Measurements from ENCODE around the gene CGB1. TPM values are rescaled to one million over a fixed set of nuclear protein-coding genes. Genes with fewer than 3 reads are reported as not detected.

Gene CGB1
- total RNA-seq, 3 donors from 2014 or later, result not detected

DNA sequence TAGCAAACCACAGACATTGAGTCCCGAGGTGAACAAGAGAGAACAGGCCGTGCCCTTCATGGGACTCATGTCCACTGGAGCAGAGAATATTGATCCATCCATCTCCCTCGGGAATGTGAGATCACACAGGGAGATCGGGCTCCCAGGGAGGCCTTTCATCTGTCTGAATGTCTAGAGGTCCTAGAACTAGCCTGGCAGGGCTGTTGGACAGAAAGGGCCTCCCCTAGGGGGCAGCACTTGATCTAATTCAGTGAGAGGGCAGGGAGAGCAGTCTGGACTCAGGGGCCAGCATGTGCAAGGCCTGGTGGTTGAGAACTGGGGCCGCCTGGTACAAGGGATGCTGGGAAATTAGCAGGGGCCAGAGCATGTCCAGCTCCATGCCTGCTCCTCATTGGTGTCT, 38.7 kb downstream of the CGB1 start:
- Histone ChIP-seq H3K4me3 (no peak overlapping the region), H3K4me1 (ENCODE audit: low read depth) (peaks cover 11% of the 10 kb centered on the region), H3K36me3 (ENCODE audit: low read depth) (no peaks in the 10 kb centered on the region), H3K9me3 (no peaks in the 10 kb centered on the region)
- TF ChIP-seq, protein P1, sequence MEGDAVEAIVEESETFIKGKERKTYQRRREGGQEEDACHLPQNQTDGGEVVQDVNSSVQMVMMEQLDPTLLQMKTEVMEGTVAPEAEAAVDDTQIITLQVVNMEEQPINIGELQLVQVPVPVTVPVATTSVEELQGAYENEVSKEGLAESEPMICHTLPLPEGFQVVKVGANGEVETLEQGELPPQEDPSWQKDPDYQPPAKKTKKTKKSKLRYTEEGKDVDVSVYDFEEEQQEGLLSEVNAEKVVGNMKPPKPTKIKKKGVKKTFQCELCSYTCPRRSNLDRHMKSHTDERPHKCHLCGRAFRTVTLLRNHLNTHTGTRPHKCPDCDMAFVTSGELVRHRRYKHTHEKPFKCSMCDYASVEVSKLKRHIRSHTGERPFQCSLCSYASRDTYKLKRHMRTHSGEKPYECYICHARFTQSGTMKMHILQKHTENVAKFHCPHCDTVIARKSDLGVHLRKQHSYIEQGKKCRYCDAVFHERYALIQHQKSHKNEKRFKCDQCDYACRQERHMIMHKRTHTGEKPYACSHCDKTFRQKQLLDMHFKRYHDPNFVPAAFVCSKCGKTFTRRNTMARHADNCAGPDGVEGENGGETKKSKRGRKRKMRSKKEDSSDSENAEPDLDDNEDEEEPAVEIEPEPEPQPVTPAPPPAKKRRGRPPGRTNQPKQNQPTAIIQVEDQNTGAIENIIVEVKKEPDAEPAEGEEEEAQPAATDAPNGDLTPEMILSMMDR (IDR thresholded peaks at IDR 0.05), result no peak
- intact Hi-C loops (cut with DNase I, micrococcal nuclease), result no loop called here
- peak in 2 of 3 donors; percentile 57 to 77 for DNase-seq
- no peak for ATAC-seq

DNA sequence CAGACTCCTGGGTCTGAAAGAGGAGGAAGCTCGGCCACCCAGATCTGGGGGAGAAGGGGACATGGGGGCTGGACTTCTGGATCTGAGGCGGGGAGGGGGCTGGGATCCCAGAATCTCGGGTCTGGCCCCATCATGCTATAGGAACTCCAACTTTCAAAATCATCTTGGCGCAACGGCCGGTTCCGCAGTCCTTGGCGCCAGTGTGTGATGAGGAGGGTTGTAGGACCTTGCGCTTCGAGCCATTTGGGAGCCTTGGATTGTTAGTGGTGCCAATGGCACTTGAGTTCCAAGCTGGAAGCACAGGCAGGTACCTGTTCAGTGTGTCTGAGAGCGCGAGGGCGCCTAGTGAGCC, 42.7 kb downstream of the CGB1 start:
- Histone ChIP-seq H3K4me1 (ENCODE audit: low read depth) (peaks cover 23% of the 10 kb centered on the region), H3K36me3 (ENCODE audit: low read depth) (no peaks in the 10 kb centered on the region), H3K9me3 (no peaks in the 10 kb centered on the region), H3K4me3 (peak overlapping the region; percentile 57)
- no peak for DNase-seq
- intact Hi-C loops (cut with DNase I, micrococcal nuclease), result no loop called here
- TF ChIP-seq, protein P1 (IDR thresholded peaks at IDR 0.05), result no peak
- ATAC-seq, result no peak

DNA sequence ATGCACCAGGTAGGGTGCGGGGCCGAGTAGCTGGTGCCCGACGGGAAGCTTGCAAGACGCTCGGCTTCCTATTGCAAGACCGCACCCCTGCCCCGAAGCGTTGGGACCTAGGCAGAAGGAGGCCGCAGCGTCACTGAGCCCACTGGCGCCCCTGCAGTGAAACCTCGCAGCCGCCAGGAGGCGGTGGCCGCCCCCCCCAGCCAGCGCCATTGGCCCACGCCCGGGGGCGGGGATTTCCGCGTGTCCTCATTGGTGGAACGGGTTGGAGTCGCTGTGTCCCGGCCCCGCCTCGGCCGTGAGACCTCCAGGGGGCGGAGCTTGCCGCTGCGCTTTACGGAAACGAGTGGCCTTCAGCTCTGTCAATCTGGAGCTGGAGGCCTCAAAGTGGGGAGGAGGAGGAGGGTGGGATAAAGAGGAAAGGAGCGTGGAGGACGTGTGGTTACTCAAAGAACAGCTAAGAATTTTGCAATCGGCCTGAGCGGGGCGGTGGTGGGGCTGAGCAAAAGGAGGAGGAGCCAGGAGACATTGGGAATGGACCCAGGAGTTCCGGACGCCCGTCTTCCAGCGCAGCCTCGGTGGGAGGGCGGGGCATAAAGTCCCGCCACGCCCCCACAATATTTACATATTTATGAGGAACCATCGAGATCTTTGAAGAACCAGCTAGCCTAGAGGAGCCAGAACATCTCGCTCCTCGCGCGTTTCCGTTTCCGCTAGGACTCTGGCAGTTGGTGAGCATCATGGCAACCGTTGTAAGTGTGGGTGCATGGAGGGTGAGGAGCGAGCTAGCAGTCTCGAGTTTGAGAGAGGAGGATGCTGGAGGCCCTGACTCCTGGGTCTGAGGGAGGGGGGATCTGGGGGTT, 43.3 kb downstream of the CGB1 start, which contains the start of the genes GYS1 and RUVBL2:
Gene GYS1, minus strand, starts transcription at position 135 of the 860 bp plus-strand sequence. CDS start 197 bp downstream, outside the sequence.
Gene RUVBL2, plus strand, starts transcription at position 713 of the 860 bp plus-strand sequence. Its CDS starts 25 bp downstream, at position 738.
- H3K36me3 ChIP-seq (ENCODE audit: low read depth), result no peaks in the 10 kb centered on the region
- H3K9me3 ChIP-seq, result no peaks in the 10 kb centered on the region
- DNase-seq (peak; percentile 99 to 100 (median 100)), ATAC-seq (peak; percentile 94)
- H3K4me1 ChIP-seq (ENCODE audit: low read depth), result peaks cover 23% of the 10 kb centered on the region
- peak within 1 kb of the TSS; percentile 57 for H3K4me3 ChIP-seq
- intact Hi-C loops (cut with DNase I, micrococcal nuclease), result no loop called here
- TF ChIP-seq, protein P1 (IDR thresholded peaks at IDR 0.05), result peak; percentile 99

DNA sequence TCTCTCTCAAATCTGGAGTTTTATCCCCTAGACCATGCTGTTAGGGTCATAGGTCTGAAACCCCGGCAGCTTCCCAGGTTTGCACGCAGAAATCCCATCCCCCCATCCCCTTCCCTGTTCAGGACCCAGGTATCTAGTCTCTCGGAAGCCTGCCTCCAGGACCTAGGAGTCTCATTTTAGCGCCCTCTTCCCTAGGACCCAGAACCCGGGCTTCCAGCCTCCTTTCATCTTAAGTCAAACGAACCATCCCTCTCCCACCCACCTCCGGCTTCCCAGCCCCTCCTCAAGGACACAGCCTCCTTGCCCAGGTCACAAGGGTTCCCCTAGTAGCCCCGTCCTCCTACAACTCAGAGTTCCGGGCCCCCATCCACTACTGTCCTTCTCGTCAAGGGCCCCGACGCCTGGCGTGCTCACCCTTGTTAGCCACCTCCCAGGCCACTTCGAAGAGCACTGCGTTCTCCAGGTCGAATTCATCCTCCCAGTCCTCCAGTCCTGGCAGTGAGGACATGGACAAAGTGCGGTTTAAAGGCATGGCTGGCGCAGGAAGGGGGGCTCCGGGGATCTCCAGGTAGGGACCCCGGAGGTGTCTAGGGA, 44.0 kb downstream of the CGB1 start:
- TF ChIP-seq, protein P1 (IDR thresholded peaks at IDR 0.05), result no peak
- ATAC-seq (peak; percentile 13), DNase-seq (peak in 1 of 3 donors; percentile 40)
- intact Hi-C loops (cut with DNase I, micrococcal nuclease), result no loop called here
- no peaks in the 10 kb centered on the region for H3K9me3 ChIP-seq
- H3K36me3 ChIP-seq (ENCODE audit: low read depth), result no peaks in the 10 kb centered on the region
- peaks cover 23% of the 10 kb centered on the region for H3K4me1 ChIP-seq (ENCODE audit: low read depth)
- H3K4me3 ChIP-seq, result peak overlapping the region; percentile 57

DNA sequence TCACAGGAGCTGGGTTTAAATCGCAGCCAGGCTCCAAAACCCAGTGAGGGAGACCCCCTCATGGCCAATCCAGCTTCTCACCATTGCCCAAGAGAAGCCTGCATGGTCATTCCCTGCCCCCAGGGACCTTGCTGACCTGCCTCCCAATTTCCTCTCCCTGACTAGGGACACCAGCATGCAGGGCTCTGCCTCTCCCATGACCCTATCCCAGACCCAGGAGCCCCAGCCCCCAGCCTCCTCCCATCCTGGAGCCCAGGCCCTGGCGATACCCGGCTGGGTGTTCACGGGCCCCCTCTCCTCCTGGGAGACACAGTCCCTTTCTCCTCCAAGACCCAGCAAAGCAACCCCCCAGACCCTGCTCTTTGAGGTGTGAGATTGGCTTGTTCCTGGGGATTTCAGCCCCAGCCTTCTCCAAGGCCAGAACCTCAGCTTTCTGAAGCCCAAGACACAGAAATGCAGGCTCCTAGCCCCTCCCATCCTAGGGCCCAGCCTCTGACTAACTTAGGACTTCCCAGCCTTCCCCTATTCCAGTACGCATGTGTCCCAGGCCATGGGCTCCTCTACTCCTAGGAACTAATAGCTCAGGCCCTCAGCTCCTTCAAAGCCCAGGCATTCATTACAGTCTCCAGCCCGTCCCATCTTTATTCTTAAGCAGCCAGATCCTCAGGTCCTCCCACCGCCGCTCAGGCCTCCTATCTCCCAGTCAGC, 44.7 kb downstream of the CGB1 start:
- Histone ChIP-seq H3K4me1 (ENCODE audit: low read depth) (peaks cover 23% of the 10 kb centered on the region), H3K9me3 (no peaks in the 10 kb centered on the region), H3K4me3 (peak overlapping the region; percentile 57), H3K36me3 (ENCODE audit: low read depth) (no peaks in the 10 kb centered on the region)
- ATAC-seq, result peak; percentile 45
- DNase-seq, result peak in 2 of 3 donors; percentile 58 to 69
- intact Hi-C loops (cut with DNase I, micrococcal nuclease), result no loop called here
- TF ChIP-seq, protein P1 (IDR thresholded peaks at IDR 0.05), result no peak

Measured in mucosa of descending colon (tissue), 3 donors.